ENCODE data around the gene UVRAG.

DNA sequence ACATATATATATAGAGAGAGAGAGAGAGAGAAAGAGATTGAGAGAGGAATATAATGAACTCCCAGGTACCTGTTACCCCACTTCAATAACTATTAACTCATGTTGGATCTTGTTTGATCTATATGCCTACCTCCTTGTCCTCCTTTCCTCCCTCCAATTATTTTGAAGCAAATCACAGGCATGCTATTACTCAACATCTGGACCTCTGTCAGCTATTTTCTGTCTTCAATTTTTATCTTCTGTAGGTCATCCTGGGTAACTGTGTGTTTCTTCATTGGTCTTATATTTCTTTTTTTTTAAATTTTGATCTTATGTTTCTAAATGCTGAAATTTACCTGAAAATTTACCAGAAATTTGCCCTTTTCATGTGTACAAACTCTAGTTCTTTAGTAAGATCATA, 24.8 kb downstream of the UVRAG start:
- TF ChIP-seq XRCC5 (optimal IDR thresholded peaks at IDR 0.05; ENCODE audit: low read length): no peak
- TF ChIP-seq, protein P1, sequence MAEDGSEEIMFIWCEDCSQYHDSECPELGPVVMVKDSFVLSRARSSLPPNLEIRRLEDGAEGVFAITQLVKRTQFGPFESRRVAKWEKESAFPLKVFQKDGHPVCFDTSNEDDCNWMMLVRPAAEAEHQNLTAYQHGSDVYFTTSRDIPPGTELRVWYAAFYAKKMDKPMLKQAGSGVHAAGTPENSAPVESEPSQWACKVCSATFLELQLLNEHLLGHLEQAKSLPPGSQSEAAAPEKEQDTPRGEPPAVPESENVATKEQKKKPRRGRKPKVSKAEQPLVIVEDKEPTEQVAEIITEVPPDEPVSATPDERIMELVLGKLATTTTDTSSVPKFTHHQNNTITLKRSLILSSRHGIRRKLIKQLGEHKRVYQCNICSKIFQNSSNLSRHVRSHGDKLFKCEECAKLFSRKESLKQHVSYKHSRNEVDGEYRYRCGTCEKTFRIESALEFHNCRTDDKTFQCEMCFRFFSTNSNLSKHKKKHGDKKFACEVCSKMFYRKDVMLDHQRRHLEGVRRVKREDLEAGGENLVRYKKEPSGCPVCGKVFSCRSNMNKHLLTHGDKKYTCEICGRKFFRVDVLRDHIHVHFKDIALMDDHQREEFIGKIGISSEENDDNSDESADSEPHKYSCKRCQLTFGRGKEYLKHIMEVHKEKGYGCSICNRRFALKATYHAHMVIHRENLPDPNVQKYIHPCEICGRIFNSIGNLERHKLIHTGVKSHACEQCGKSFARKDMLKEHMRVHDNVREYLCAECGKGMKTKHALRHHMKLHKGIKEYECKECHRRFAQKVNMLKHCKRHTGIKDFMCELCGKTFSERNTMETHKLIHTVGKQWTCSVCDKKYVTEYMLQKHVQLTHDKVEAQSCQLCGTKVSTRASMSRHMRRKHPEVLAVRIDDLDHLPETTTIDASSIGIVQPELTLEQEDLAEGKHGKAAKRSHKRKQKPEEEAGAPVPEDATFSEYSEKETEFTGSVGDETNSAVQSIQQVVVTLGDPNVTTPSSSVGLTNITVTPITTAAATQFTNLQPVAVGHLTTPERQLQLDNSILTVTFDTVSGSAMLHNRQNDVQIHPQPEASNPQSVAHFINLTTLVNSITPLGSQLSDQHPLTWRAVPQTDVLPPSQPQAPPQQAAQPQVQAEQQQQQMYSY (CRISPR knock-in tag; IDR thresholded peaks at IDR 0.05): no peak

Data from HepG2 (cell line).